KMS-11 (cell line): ENCODE data around the gene MITF.

Experiments used
- H2AFZ ChIP-seq: fragments of 200-600 bp; sonication (generic); 2 replicates; pipeline ENCODE4 v1.6.1; 2016; ENCODE audit warnings: antibody characterized with exemption, mixed run types, low read depth
- H3K27ac ChIP-seq: fragments of 200-600 bp; sonication (generic); 2 replicates; pipeline ENCODE4 v1.6.1; 2016; ENCODE audit warnings: mild to moderate bottlenecking, mixed run types
- H3K27me3 ChIP-seq: fragments of 200-600 bp; sonication (generic); 2 replicates; pipeline ENCODE4 v1.6.1; 2017; ENCODE audit warnings: mild to moderate bottlenecking, low read depth, mixed run types, moderate library complexity; ENCODE audit not compliant: insufficient read depth
- H3K36me3 ChIP-seq: fragments of 200-600 bp; sonication (generic); 2 replicates; pipeline ENCODE4 v1.6.1; 2017; ENCODE audit warnings: mild to moderate bottlenecking, mixed run types; ENCODE audit not compliant: insufficient read depth
- H3K4me1 ChIP-seq: fragments of 200-600 bp; sonication (generic); 2 replicates; pipeline ENCODE4 v1.6.1; 2016; ENCODE audit warnings: mild to moderate bottlenecking, low read depth, mixed run types; ENCODE audit not compliant: poor library complexity, severe bottlenecking
- H3K4me2 ChIP-seq: fragments of 200-600 bp; sonication (generic); 2 replicates; pipeline ENCODE4 v1.7.0; 2016; ENCODE audit warnings: mild to moderate bottlenecking, mixed run types
- H3K4me3 ChIP-seq: fragments of 200-600 bp; sonication (generic); IDR thresholded peaks from 2 replicates; pipeline ENCODE4 v1.6.1; 2017; ENCODE audit warnings: low read depth, low read length, mixed read lengths; ENCODE audit not compliant: insufficient read depth
- H3K79me2 ChIP-seq: fragments of 200-600 bp; sonication (generic); 2 replicates; pipeline ENCODE4 v1.6.1; 2016; ENCODE audit warnings: low read depth, mixed run types; ENCODE audit not compliant: insufficient read depth
- H3K9ac ChIP-seq: fragments of 200-600 bp; sonication (generic); 2 replicates; pipeline ENCODE4 v1.6.1; 2016; ENCODE audit warnings: mild to moderate bottlenecking, mixed run types
- H4K20me1 ChIP-seq: fragments of 200-600 bp; sonication (generic); 2 replicates; pipeline ENCODE4 v1.6.1; 2016; ENCODE audit warnings: mild to moderate bottlenecking, mixed run types; ENCODE audit not compliant: insufficient read depth
- TF ChIP-seq, protein P1 (sequence below): fragments of 200-600 bp; sonication (generic); conservative IDR thresholded peaks from 2 replicates; pipeline ENCODE4 v1.6.1; 2017; ENCODE audit warnings: low read depth, mild to moderate bottlenecking, antibody characterized with exemption, low read length, moderate library complexity, mixed read lengths

Gene MITF

DNA sequence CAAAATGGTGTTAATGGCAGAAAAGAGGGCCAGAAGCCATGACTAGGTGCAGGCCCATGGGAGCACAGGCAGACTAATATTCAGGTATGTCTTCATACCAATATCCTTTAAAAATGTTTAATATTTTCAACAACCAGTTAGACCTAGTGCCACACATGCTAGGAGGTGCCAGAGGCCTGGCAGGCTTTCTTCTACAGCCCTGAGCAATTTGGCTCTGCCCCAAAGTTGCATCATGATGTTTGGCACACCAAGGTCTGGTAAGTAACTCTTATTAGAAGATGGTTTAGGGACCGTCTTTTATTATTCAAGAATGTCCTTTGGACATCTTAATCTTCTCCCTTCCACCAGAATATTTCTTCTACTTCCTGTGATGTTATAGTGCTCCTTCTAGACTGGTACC lies 34.8 kb downstream of the MITF start:
- Histone ChIP-seq H3K9ac (no peak overlapping the region), H3K27me3 (no peaks in the 10 kb centered on the region), H3K36me3 (no peaks in the 10 kb centered on the region), H3K79me2 (no peaks in the 10 kb centered on the region), H3K4me2 (no peak overlapping the region), H3K27ac (no peak overlapping the region), H3K4me3 (no peak overlapping the region), H4K20me1 (no peaks in the 10 kb centered on the region), H3K4me1 (no peaks in the 10 kb centered on the region), H2AFZ (no peak overlapping the region)
- TF ChIP-seq, protein P1, sequence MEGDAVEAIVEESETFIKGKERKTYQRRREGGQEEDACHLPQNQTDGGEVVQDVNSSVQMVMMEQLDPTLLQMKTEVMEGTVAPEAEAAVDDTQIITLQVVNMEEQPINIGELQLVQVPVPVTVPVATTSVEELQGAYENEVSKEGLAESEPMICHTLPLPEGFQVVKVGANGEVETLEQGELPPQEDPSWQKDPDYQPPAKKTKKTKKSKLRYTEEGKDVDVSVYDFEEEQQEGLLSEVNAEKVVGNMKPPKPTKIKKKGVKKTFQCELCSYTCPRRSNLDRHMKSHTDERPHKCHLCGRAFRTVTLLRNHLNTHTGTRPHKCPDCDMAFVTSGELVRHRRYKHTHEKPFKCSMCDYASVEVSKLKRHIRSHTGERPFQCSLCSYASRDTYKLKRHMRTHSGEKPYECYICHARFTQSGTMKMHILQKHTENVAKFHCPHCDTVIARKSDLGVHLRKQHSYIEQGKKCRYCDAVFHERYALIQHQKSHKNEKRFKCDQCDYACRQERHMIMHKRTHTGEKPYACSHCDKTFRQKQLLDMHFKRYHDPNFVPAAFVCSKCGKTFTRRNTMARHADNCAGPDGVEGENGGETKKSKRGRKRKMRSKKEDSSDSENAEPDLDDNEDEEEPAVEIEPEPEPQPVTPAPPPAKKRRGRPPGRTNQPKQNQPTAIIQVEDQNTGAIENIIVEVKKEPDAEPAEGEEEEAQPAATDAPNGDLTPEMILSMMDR, result no peak

DNA sequence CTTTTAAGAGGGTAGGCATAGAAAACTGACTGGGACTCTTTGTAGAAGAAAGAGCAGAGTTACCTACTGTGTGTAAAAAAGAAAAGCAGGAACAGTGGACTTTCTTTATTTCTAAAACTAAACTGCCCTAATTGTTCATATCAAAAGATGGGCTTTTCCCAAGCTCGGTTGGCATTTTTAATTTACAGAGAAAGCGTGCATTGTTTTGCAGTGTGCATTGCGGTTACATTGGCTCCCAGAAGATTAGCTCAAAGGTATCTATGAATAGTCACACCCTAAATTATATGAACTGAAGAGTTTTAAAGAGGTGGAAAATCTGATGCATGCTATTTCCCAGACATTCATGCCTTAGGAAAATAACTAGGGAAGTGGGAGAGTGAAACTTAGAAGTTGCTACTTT lies 36.5 kb downstream of the MITF start:
- no peaks in the 10 kb centered on the region for H4K20me1 ChIP-seq
- H3K36me3 ChIP-seq, result no peaks in the 10 kb centered on the region
- peaks cover 7% of the 10 kb centered on the region for H3K4me1 ChIP-seq
- H3K4me2 ChIP-seq, result no peak overlapping the region
- TF ChIP-seq, protein P1, result no peak
- H3K79me2 ChIP-seq, result no peaks in the 10 kb centered on the region
- no peak overlapping the region for H2AFZ ChIP-seq
- H3K4me3 ChIP-seq, result no peak overlapping the region
- H3K27me3 ChIP-seq, result no peaks in the 10 kb centered on the region
- H3K27ac ChIP-seq, result no peak overlapping the region
- H3K9ac ChIP-seq, result no peak overlapping the region

DNA sequence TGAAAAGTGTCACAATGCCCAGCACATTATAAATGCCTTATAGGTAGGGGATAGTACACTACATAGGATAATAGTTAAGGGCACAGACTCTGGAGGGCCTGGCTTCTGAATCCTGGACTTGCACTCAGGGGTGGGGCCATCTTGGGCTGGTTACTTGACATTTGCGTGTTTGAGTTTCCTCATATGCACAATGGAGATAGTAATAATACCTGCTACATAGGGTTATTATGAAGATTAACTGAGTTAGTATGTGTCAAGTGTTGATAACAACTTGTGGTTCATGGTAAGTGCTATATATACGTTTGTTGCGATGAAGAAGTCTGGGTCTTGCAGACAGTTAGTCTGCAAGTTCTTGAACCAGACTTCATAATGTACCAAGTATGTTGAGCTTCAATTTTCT lies 37.0 kb downstream of the MITF start:
- H3K4me3 ChIP-seq, result no peak overlapping the region
- no peak overlapping the region for H3K9ac ChIP-seq
- H3K27ac ChIP-seq, result no peak overlapping the region
- no peaks in the 10 kb centered on the region for H3K36me3 ChIP-seq
- H3K4me1 ChIP-seq, result peaks cover 12% of the 10 kb centered on the region
- H3K27me3 ChIP-seq, result no peaks in the 10 kb centered on the region
- TF ChIP-seq, protein P1, result no peak
- H4K20me1 ChIP-seq, result no peaks in the 10 kb centered on the region
- H3K4me2 ChIP-seq, result no peak overlapping the region
- H3K79me2 ChIP-seq, result no peaks in the 10 kb centered on the region
- no peak overlapping the region for H2AFZ ChIP-seq

DNA sequence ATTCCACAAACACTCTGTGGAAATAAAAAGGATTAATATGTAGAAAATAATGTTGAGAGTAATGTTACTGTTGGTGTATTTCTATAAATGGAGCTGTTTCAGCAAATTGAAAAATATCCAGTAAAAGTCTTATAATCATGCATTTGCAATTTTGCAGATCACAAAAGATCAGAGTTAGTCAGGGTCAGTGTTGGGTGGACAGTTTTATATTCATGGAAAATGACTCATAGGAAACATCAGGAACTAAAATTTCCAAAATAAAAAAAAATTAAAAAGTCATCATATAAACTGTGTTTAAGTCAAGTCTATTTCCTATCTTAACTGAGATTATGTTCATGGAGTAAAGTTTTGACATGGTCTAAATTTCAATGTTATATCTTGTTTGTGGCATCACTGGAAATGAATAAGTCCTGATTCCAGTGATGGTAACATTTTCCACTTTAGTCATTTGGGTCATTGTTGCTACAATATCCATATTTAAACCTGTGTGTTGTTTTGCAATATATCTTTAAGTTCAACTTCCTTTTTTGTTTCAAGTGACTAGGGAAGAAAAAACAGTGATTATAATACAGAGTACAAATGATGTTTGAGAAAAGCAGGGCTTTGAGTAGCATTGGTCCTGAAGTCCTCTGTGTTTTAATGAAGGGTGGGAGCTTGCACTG lies 37.8 kb downstream of the MITF start:
- no peak overlapping the region for H3K9ac ChIP-seq
- no peaks in the 10 kb centered on the region for H3K27me3 ChIP-seq
- H3K36me3 ChIP-seq, result no peaks in the 10 kb centered on the region
- H3K27ac ChIP-seq, result no peak overlapping the region
- H3K4me1 ChIP-seq, result peaks cover 17% of the 10 kb centered on the region
- H3K4me3 ChIP-seq, result no peak overlapping the region
- H3K79me2 ChIP-seq, result no peaks in the 10 kb centered on the region
- H3K4me2 ChIP-seq, result no peak overlapping the region
- TF ChIP-seq, protein P1, result no peak
- no peak overlapping the region for H2AFZ ChIP-seq
- H4K20me1 ChIP-seq, result no peaks in the 10 kb centered on the region
